ENCODE measurements around the gene EFCAB8. TPM values are rescaled to one million over a fixed set of nuclear protein-coding genes. Genes with fewer than 3 reads are reported as not detected.
A peak's percentile ranks its signal among the peaks of the same experiment; 100 is the strongest.

The EFCAB8 gene
- total and polyA plus RNA-seq, 3 experiments from 2014 or later, result 0.35 to 0.69 TPM; not detected in 1

- POLR2A ChIA-PET, result no interaction called here
- Histone ChIP-seq H3K4me1 (ENCODE audit: insufficient read depth, low read length) (no peaks in the 10 kb centered on the region), H3K4me3 (ENCODE audit: low read length) (no peak overlapping the region), H3K27ac (ENCODE audit: low read depth, low read length) (no peak overlapping the region), H3K9me3 (ENCODE audit: low read length) (no peaks in the 10 kb centered on the region), H3K27me3 (ENCODE audit: insufficient read depth, low read length, poor library complexity, severe bottlenecking) (no peaks in the 10 kb centered on the region), H3K36me3 (ENCODE audit: insufficient read depth, low read length) (no peaks in the 10 kb centered on the region)
- Mint-ChIP-seq H3K9me3 (peaks cover 8 to 17% (median 16%) of the 10 kb centered on the region in 5 donors), H3K4me3 (no peak overlapping the region), H3K27me3 (peaks cover 0 to 1% of the 10 kb centered on the region in 2 donors), H3K4me1 (no peaks in the 10 kb centered on the region), H3K27ac (peak overlapping the region in 1 of 8 donors; percentile 4), H3K36me3 (peaks cover 3 to 25% (median 7%) of the 10 kb centered on the region in 3 donors)
- CTCF ChIA-PET, result no interaction called here
- DNase-seq, result no peak
Observed at GRCh38 chr20:32920066-32920465, 61.3 kb downstream of the EFCAB8 start.

- Mint-ChIP-seq H3K36me3 (peaks cover 0 to 20% (median 4%) of the 10 kb centered on the region in 3 donors), H3K9me3 (peaks cover 2 to 11% (median 10%) of the 10 kb centered on the region in 5 donors), H3K4me1 (no peaks in the 10 kb centered on the region), H3K27me3 (peaks cover 0 to 1% of the 10 kb centered on the region in 2 donors), H3K4me3 (no peak overlapping the region), H3K27ac (no peak overlapping the region)
- DNase-seq, result no peak
- Histone ChIP-seq H3K27ac (ENCODE audit: low read depth, low read length) (no peak overlapping the region), H3K4me1 (ENCODE audit: insufficient read depth, low read length) (no peaks in the 10 kb centered on the region), H3K27me3 (ENCODE audit: insufficient read depth, low read length, poor library complexity, severe bottlenecking) (no peaks in the 10 kb centered on the region), H3K4me3 (ENCODE audit: low read length) (no peak overlapping the region), H3K9me3 (ENCODE audit: low read length) (no peaks in the 10 kb centered on the region), H3K36me3 (ENCODE audit: insufficient read depth, low read length) (no peaks in the 10 kb centered on the region)
- CTCF ChIA-PET, result interaction anchor here (1.5 kb wide), 1 partner anchor 17 kb away, joined by 3 read pairs; no protein-coding TSS in a partner anchor
- POLR2A ChIA-PET, result no interaction called here
Observed at GRCh38 chr20:32920530-32921298, 62.0 kb downstream of the EFCAB8 start.

GRCh38 chr20:32922466-32922865 lies 63.7 kb downstream of the EFCAB8 start:
- POLR2A ChIA-PET, result no interaction called here
- no peak for DNase-seq
- Histone ChIP-seq H3K27me3 (ENCODE audit: insufficient read depth, low read length, poor library complexity, severe bottlenecking) (no peaks in the 10 kb centered on the region), H3K4me1 (ENCODE audit: insufficient read depth, low read length) (no peaks in the 10 kb centered on the region), H3K9me3 (ENCODE audit: low read length) (no peaks in the 10 kb centered on the region), H3K4me3 (ENCODE audit: low read length) (no peak overlapping the region), H3K36me3 (ENCODE audit: insufficient read depth, low read length) (no peaks in the 10 kb centered on the region), H3K27ac (ENCODE audit: low read depth, low read length) (no peak overlapping the region)
- Mint-ChIP-seq H3K4me1 (no peaks in the 10 kb centered on the region), H3K4me3 (no peak overlapping the region), H3K9me3 (no peaks in the 10 kb centered on the region), H3K36me3 (peaks cover 0 to 8% (median 2%) of the 10 kb centered on the region in 3 donors), H3K27me3 (peaks cover 0 to 1% of the 10 kb centered on the region in 2 donors), H3K27ac (peak overlapping the region in 1 of 8 donors; percentile 47)
- CTCF ChIA-PET, result interaction anchor here (1.5 kb wide), 1 partner anchor 18 kb away, joined by 3 read pairs; no protein-coding TSS in a partner anchor

- Histone ChIP-seq H3K36me3 (ENCODE audit: insufficient read depth, low read length) (no peaks in the 10 kb centered on the region), H3K27ac (ENCODE audit: low read depth, low read length) (no peak overlapping the region), H3K9me3 (ENCODE audit: low read length) (no peaks in the 10 kb centered on the region), H3K4me1 (ENCODE audit: insufficient read depth, low read length) (no peaks in the 10 kb centered on the region), H3K4me3 (ENCODE audit: low read length) (no peak overlapping the region), H3K27me3 (ENCODE audit: insufficient read depth, low read length, poor library complexity, severe bottlenecking) (no peaks in the 10 kb centered on the region)
- ChIA-PET CTCF (no interaction called here), POLR2A (no interaction called here)
- H3K9me3 Mint-ChIP-seq, result no peaks in the 10 kb centered on the region
- peaks cover 0 to 8% (median 2%) of the 10 kb centered on the region in 3 donors for H3K36me3 Mint-ChIP-seq
- DNase-seq, result no peak
- H3K27me3 Mint-ChIP-seq, result peaks cover 0 to 1% of the 10 kb centered on the region in 2 donors
- H3K4me1 Mint-ChIP-seq, result no peaks in the 10 kb centered on the region
- H3K27ac Mint-ChIP-seq, result no peak overlapping the region
- no peak overlapping the region for H3K4me3 Mint-ChIP-seq
Observed at GRCh38 chr20:32924781-32925180, 66.1 kb downstream of the EFCAB8 start.

GRCh38 chr20:32925481-32926196 lies 66.9 kb downstream of the EFCAB8 start:
- no peaks in the 10 kb centered on the region for H3K36me3 Mint-ChIP-seq
- Histone ChIP-seq H3K27me3 (ENCODE audit: insufficient read depth, low read length, poor library complexity, severe bottlenecking) (no peaks in the 10 kb centered on the region), H3K9me3 (ENCODE audit: low read length) (no peaks in the 10 kb centered on the region), H3K36me3 (ENCODE audit: insufficient read depth, low read length) (no peaks in the 10 kb centered on the region), H3K4me1 (ENCODE audit: insufficient read depth, low read length) (no peaks in the 10 kb centered on the region), H3K27ac (ENCODE audit: low read depth, low read length) (no peak overlapping the region), H3K4me3 (ENCODE audit: low read length) (no peak overlapping the region)
- DNase-seq, result no peak
- CTCF ChIA-PET, result interaction anchor here (1.6 kb wide), 1 partner anchor 40 kb away, joined by 3 read pairs; no protein-coding TSS in a partner anchor
- H3K4me1 Mint-ChIP-seq, result no peaks in the 10 kb centered on the region
- peak overlapping the region in 1 of 8 donors; percentile 63 for H3K27ac Mint-ChIP-seq
- no peaks in the 10 kb centered on the region for H3K9me3 Mint-ChIP-seq
- H3K4me3 Mint-ChIP-seq, result no peak overlapping the region
- no peaks in the 10 kb centered on the region for H3K27me3 Mint-ChIP-seq
- POLR2A ChIA-PET, result no interaction called here

GRCh38 chr20:32929162-32929561 lies 70.4 kb downstream of the EFCAB8 start:
- Mint-ChIP-seq H3K36me3 (peaks cover 0 to 3% (median 0%) of the 10 kb centered on the region in 3 donors), H3K9me3 (no peaks in the 10 kb centered on the region), H3K27me3 (no peaks in the 10 kb centered on the region), H3K4me1 (no peaks in the 10 kb centered on the region), H3K4me3 (no peak overlapping the region), H3K27ac (no peak overlapping the region)
- ChIA-PET CTCF (no interaction called here), POLR2A (no interaction called here)
- H3K27ac ChIP-seq (ENCODE audit: low read depth, low read length), result no peak overlapping the region
- no peaks in the 10 kb centered on the region for H3K9me3 ChIP-seq (ENCODE audit: low read length)
- no peak for DNase-seq
- no peaks in the 10 kb centered on the region for H3K36me3 ChIP-seq (ENCODE audit: insufficient read depth, low read length)
- H3K4me3 ChIP-seq (ENCODE audit: low read length), result no peak overlapping the region
- H3K4me1 ChIP-seq (ENCODE audit: insufficient read depth, low read length), result no peaks in the 10 kb centered on the region
- no peaks in the 10 kb centered on the region for H3K27me3 ChIP-seq (ENCODE audit: insufficient read depth, low read length, poor library complexity, severe bottlenecking)

GRCh38 chr20:32930181-32930580 lies 71.5 kb downstream of the EFCAB8 start:
- ChIA-PET CTCF (no interaction called here), POLR2A (no interaction called here)
- no peaks in the 10 kb centered on the region for H3K4me1 Mint-ChIP-seq
- no peaks in the 10 kb centered on the region for H3K9me3 ChIP-seq (ENCODE audit: low read length)
- no peak overlapping the region for H3K27ac ChIP-seq (ENCODE audit: low read depth, low read length)
- H3K27me3 ChIP-seq (ENCODE audit: insufficient read depth, low read length, poor library complexity, severe bottlenecking), result no peaks in the 10 kb centered on the region
- H3K4me1 ChIP-seq (ENCODE audit: insufficient read depth, low read length), result no peaks in the 10 kb centered on the region
- H3K36me3 Mint-ChIP-seq, result peaks cover 0 to 3% (median 0%) of the 10 kb centered on the region in 3 donors
- H3K4me3 ChIP-seq (ENCODE audit: low read length), result no peak overlapping the region
- DNase-seq, result no peak
- H3K9me3 Mint-ChIP-seq, result no peaks in the 10 kb centered on the region
- H3K36me3 ChIP-seq (ENCODE audit: insufficient read depth, low read length), result no peaks in the 10 kb centered on the region
- no peak overlapping the region for H3K27ac Mint-ChIP-seq
- no peak overlapping the region for H3K4me3 Mint-ChIP-seq
- H3K27me3 Mint-ChIP-seq, result no peaks in the 10 kb centered on the region

- H3K4me1 Mint-ChIP-seq, result no peaks in the 10 kb centered on the region
Observed at GRCh38 chr20:32930701-32931100, 72.0 kb downstream of the EFCAB8 start.

More at GRCh38 chr20:32930701-32931100, 72.0 kb downstream of the EFCAB8 start:
- POLR2A ChIA-PET, result no interaction called here
- H3K36me3 Mint-ChIP-seq, result peaks cover 0 to 3% (median 0%) of the 10 kb centered on the region in 3 donors
- CTCF ChIA-PET, result no interaction called here
- no peaks in the 10 kb centered on the region for H3K4me1 ChIP-seq (ENCODE audit: insufficient read depth, low read length)
- H3K4me3 Mint-ChIP-seq, result no peak overlapping the region
- no peak overlapping the region for H3K4me3 ChIP-seq (ENCODE audit: low read length)
- no peaks in the 10 kb centered on the region for H3K36me3 ChIP-seq (ENCODE audit: insufficient read depth, low read length)
- no peaks in the 10 kb centered on the region for H3K9me3 Mint-ChIP-seq
- peak overlapping the region in 1 of 8 donors; percentile 29 for H3K27ac Mint-ChIP-seq
- no peaks in the 10 kb centered on the region for H3K27me3 ChIP-seq (ENCODE audit: insufficient read depth, low read length, poor library complexity, severe bottlenecking)
- no peak for DNase-seq
- H3K27ac ChIP-seq (ENCODE audit: low read depth, low read length), result no peak overlapping the region
- H3K9me3 ChIP-seq (ENCODE audit: low read length), result no peaks in the 10 kb centered on the region
- no peaks in the 10 kb centered on the region for H3K27me3 Mint-ChIP-seq

Data from CD8-positive, alpha-beta memory T cell (primary cell).